Measurements from ENCODE around the gene SLC7A4.
A peak's percentile ranks its signal among the peaks of the same experiment; 100 is the strongest.

SLC7A4 gene

GRCh38 chr22:20989323-20990138 lies 42.8 kb downstream of the SLC7A4 start:
- no peak for DNase-seq (ENCODE audit: low spot score)
- H3K4me3 Mint-ChIP-seq = no peak overlapping the region
- H3K27me3 Mint-ChIP-seq (ENCODE audit: low read depth) = no peaks in the 10 kb centered on the region
- H3K27ac Mint-ChIP-seq = no peak overlapping the region
- peaks cover 16% of the 10 kb centered on the region for H3K36me3 Mint-ChIP-seq (ENCODE audit: low read depth)
- no peaks in the 10 kb centered on the region for H3K9me3 Mint-ChIP-seq
- peaks cover 2% of the 10 kb centered on the region for H3K4me1 Mint-ChIP-seq (ENCODE audit: low read depth)

- H3K36me3 Mint-ChIP-seq (ENCODE audit: low read depth) = peaks cover 20% of the 10 kb centered on the region
- no peaks in the 10 kb centered on the region for H3K27me3 Mint-ChIP-seq (ENCODE audit: low read depth)
- H3K4me1 Mint-ChIP-seq (ENCODE audit: low read depth) = peaks cover 5% of the 10 kb centered on the region
- no peak for DNase-seq (ENCODE audit: low spot score)
- no peak overlapping the region for H3K27ac Mint-ChIP-seq
- H3K4me3 Mint-ChIP-seq = no peak overlapping the region
- no peaks in the 10 kb centered on the region for H3K9me3 Mint-ChIP-seq
Measured at GRCh38 chr22:20988573-20989322, 43.6 kb downstream of the SLC7A4 start.

- no peak for DNase-seq (ENCODE audit: low spot score)
- Mint-ChIP-seq H3K36me3 (ENCODE audit: low read depth) (peaks cover 18% of the 10 kb centered on the region), H3K4me3 (no peak overlapping the region), H3K4me1 (ENCODE audit: low read depth) (peaks cover 14% of the 10 kb centered on the region), H3K27ac (no peak overlapping the region), H3K27me3 (ENCODE audit: low read depth) (no peaks in the 10 kb centered on the region), H3K9me3 (no peaks in the 10 kb centered on the region)
Measured at GRCh38 chr22:20987375-20987774, 45.0 kb downstream of the SLC7A4 start.

DNA sequence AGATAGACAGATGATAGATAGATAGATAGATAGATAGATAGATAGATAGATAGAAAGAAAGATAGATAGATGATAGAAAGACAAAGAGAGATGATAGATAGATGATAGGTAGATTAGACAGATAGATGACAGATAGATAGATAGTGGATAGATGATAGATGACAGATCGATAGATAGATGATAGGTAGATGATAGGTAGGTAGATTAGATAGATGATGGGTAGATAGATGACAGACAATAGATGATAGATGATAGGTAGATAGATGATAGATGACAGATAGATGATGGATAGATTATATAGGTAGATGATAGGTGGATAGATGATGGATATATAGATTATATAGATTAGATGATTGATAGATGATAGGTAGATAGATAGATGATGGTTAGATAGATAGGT lies 46.0 kb downstream of the SLC7A4 start:
- peaks cover 18% of the 10 kb centered on the region for H3K36me3 Mint-ChIP-seq (ENCODE audit: low read depth)
- no peaks in the 10 kb centered on the region for H3K27me3 Mint-ChIP-seq (ENCODE audit: low read depth)
- no peak overlapping the region for H3K27ac Mint-ChIP-seq
- H3K9me3 Mint-ChIP-seq = no peaks in the 10 kb centered on the region
- peaks cover 16% of the 10 kb centered on the region for H3K4me1 Mint-ChIP-seq (ENCODE audit: low read depth)
- DNase-seq (ENCODE audit: low spot score) = no peak
- H3K4me3 Mint-ChIP-seq = no peak overlapping the region

GRCh38 chr22:20985720-20986119 lies 46.6 kb downstream of the SLC7A4 start:
- Mint-ChIP-seq H3K9me3 (no peaks in the 10 kb centered on the region), H3K4me3 (no peak overlapping the region), H3K27ac (no peak overlapping the region), H3K36me3 (ENCODE audit: low read depth) (peaks cover 18% of the 10 kb centered on the region), H3K4me1 (ENCODE audit: low read depth) (peaks cover 20% of the 10 kb centered on the region), H3K27me3 (ENCODE audit: low read depth) (no peaks in the 10 kb centered on the region)
- DNase-seq (ENCODE audit: low spot score) = no peak

- DNase-seq (ENCODE audit: low spot score) = no peak
- peaks cover 16% of the 10 kb centered on the region for H3K36me3 Mint-ChIP-seq (ENCODE audit: low read depth)
- H3K4me1 Mint-ChIP-seq (ENCODE audit: low read depth) = peaks cover 27% of the 10 kb centered on the region
- peaks cover 8% of the 10 kb centered on the region for H3K9me3 Mint-ChIP-seq
- H3K27ac Mint-ChIP-seq = peak overlapping the region; percentile 89
- peak overlapping the region; percentile 91 for H3K4me3 Mint-ChIP-seq
- no peaks in the 10 kb centered on the region for H3K27me3 Mint-ChIP-seq (ENCODE audit: low read depth)
Measured at GRCh38 chr22:20983081-20983771, 49.1 kb downstream of the SLC7A4 start.

GRCh38 chr22:20982563-20982882 lies 49.8 kb downstream of the SLC7A4 start:
- Mint-ChIP-seq H3K27ac (peak overlapping the region; percentile 89), H3K9me3 (peaks cover 8% of the 10 kb centered on the region), H3K4me1 (ENCODE audit: low read depth) (peaks cover 27% of the 10 kb centered on the region), H3K27me3 (ENCODE audit: low read depth) (no peaks in the 10 kb centered on the region), H3K36me3 (ENCODE audit: low read depth) (peaks cover 13% of the 10 kb centered on the region), H3K4me3 (peak overlapping the region; percentile 91)
- no peak for DNase-seq (ENCODE audit: low spot score)

- H3K27me3 Mint-ChIP-seq (ENCODE audit: low read depth) = no peaks in the 10 kb centered on the region
- peak within 1 kb of the TSS; percentile 91 for H3K4me3 Mint-ChIP-seq
Measured at GRCh38 chr22:20981787-20982562, 50.4 kb downstream of the SLC7A4 start, which contains the start of gene LZTR1. LZTR1 (plus strand) TSS chr22:20982297; CDS start chr22:20982372, 75 bp downstream.

GRCh38 chr22:20980938-20981722 lies 51.2 kb downstream of the SLC7A4 start:
- H3K27me3 Mint-ChIP-seq (ENCODE audit: low read depth) = no peaks in the 10 kb centered on the region
- peaks cover 8% of the 10 kb centered on the region for H3K36me3 Mint-ChIP-seq (ENCODE audit: low read depth)
- H3K9me3 Mint-ChIP-seq = peaks cover 8% of the 10 kb centered on the region
- peaks cover 27% of the 10 kb centered on the region for H3K4me1 Mint-ChIP-seq (ENCODE audit: low read depth)
- no peak for DNase-seq (ENCODE audit: low spot score)
- H3K4me3 Mint-ChIP-seq = peak overlapping the region; percentile 91
- H3K27ac Mint-ChIP-seq = peak overlapping the region; percentile 85

More at GRCh38 chr22:20981787-20982562, 50.4 kb downstream of the SLC7A4 start, which contains the start of gene LZTR1:
- Mint-ChIP-seq H3K9me3 (peaks cover 8% of the 10 kb centered on the region), H3K36me3 (ENCODE audit: low read depth) (peaks cover 13% of the 10 kb centered on the region), H3K27ac (peak within 1 kb of the TSS; percentile 89), H3K4me1 (ENCODE audit: low read depth) (peaks cover 27% of the 10 kb centered on the region)
- DNase-seq (ENCODE audit: low spot score) = peak; percentile 82

DNA sequence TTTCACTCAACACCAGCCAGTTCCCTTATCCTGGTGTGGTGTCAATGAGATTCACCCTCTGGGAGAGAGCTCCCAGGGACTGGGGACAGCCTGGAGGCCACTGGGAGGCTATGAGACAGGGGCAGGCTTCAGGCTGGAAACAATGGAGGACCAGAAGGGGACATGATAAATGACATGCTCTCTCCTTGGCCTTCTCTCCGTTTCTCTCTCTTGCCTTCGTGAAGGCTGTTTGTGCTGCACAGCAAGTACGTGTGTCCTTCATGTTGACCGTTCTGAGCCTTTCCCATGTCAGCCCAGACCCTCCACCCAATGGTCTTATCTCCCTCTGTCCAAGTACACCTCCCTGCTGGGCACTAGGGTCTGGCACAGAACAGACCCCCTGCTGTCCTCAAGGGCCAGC lies 51.8 kb downstream of the SLC7A4 start:
- Mint-ChIP-seq H3K36me3 (ENCODE audit: low read depth) (peaks cover 5% of the 10 kb centered on the region), H3K27me3 (ENCODE audit: low read depth) (no peaks in the 10 kb centered on the region), H3K9me3 (peaks cover 8% of the 10 kb centered on the region), H3K27ac (no peak overlapping the region), H3K4me3 (peak overlapping the region; percentile 18), H3K4me1 (ENCODE audit: low read depth) (peaks cover 27% of the 10 kb centered on the region)
- no peak for DNase-seq (ENCODE audit: low spot score)

DNA sequence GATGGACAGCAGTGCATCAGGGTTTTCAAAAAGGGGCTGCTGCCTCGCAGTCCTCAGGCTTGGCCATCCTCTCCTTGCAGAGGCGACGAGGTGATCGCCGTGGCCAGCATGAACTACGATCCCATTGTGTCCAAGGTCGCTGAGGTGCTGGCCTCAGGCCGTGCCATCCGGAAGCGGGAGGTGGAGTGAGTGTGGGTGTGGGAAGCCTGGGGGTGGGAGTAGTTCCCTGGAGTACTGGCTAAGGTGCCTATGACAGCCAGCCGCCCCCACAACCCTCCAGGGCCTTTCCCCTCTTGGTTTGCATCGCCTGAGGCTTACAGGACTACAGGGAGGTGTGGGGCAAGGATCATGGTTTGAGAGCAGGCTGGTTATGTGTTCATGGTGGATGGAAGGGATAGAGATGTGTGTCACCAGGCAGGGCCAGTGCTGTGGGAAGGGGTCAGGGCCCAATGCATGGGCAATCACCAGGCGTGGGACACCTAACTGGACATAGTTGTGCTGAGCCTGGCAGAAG lies 52.4 kb downstream of the SLC7A4 start:
- H3K4me1 Mint-ChIP-seq (ENCODE audit: low read depth) = peaks cover 27% of the 10 kb centered on the region

DNA sequence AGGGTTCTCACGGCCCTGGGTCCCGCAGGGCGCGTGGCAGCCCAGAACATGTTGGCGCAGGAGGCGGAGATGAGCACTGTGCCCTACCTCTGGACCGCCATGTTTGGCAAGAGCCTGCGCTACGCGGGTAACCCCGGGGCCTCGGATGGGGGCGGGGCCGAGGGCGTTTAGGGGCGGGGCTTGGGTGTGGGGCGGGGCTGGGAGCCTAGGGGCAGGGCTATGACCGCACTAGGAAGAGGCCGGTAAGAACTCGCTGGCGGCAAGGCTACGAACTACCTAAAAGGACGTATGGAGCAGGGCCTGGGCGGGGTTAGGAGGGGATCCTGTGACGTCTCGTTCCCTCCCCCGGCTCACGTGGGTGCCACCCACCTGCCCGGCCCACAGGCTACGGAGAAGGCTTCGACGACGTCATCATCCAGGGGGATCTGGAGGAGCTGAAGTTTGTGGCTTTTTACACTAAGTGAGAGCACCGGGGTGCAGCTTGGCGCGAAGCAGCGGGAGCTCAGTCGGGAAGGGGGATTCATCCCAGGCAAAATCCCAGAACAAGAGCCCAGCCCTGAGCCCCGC lies 53.0 kb downstream of the SLC7A4 start:
- Mint-ChIP-seq H3K27me3 (ENCODE audit: low read depth) (no peaks in the 10 kb centered on the region), H3K36me3 (ENCODE audit: low read depth) (peaks cover 5% of the 10 kb centered on the region), H3K27ac (peak overlapping the region; percentile 70), H3K4me3 (peak overlapping the region; percentile 72), H3K9me3 (peaks cover 8% of the 10 kb centered on the region), H3K4me1 (ENCODE audit: low read depth) (peaks cover 27% of the 10 kb centered on the region)
- DNase-seq (ENCODE audit: low spot score) = peak; percentile 51

More for the DNA sequence above, 52.4 kb downstream of the SLC7A4 start:
- no peak for DNase-seq (ENCODE audit: low spot score)
- Mint-ChIP-seq H3K27me3 (ENCODE audit: low read depth) (no peaks in the 10 kb centered on the region), H3K9me3 (peaks cover 8% of the 10 kb centered on the region), H3K36me3 (ENCODE audit: low read depth) (peaks cover 5% of the 10 kb centered on the region), H3K4me3 (no peak overlapping the region), H3K27ac (peak overlapping the region; percentile 22)
